A673 (cell line): ENCODE data around the gene YPEL2.

Source experiments
- CTCF ChIP-seq: fragments of 300-800, 200-600 bp; sonication (generic); conservative IDR thresholded peaks from 2 replicates; pipeline ENCODE4 v1.5.1; 2017; ENCODE audit warnings: low read depth, mild to moderate bottlenecking, antibody characterized with exemption, low read length, moderate library complexity, mixed read lengths
- EZH2 ChIP-seq: fragments of 200-600 bp; sonication (generic); IDR thresholded peaks from 2 replicates; pipeline ENCODE4 v1.6.1; 2017; ENCODE audit warnings: borderline replicate concordance, low read depth, mild to moderate bottlenecking, mixed read lengths, antibody characterized with exemption, low read length; ENCODE audit not compliant: poor library complexity, severe bottlenecking

DNA sequence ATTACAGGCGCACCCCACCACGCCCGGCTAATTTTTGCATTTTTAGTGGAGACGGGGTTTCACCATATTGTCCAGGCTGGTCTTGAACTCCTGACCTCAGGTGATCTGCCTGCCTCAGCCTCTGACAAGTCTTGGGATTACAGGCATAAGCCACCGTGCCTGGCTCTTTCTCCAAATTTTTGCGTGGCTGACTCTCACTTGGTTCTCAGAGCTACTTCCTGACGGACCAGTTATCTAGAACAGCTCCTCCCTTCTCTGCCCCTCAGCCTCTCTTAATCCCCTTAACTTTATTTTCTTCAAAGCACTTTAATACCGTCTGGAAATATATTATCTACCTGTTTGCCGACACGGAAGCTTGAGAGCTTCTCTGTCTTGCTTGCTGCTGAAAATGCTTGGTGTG is 4.2 kb downstream of the YPEL2 start:
- TF ChIP-seq CTCF, result no peak
- no peak for TF ChIP-seq EZH2
